ENCODE results near the gene SLC17A9.

Gene SLC17A9

DNA sequence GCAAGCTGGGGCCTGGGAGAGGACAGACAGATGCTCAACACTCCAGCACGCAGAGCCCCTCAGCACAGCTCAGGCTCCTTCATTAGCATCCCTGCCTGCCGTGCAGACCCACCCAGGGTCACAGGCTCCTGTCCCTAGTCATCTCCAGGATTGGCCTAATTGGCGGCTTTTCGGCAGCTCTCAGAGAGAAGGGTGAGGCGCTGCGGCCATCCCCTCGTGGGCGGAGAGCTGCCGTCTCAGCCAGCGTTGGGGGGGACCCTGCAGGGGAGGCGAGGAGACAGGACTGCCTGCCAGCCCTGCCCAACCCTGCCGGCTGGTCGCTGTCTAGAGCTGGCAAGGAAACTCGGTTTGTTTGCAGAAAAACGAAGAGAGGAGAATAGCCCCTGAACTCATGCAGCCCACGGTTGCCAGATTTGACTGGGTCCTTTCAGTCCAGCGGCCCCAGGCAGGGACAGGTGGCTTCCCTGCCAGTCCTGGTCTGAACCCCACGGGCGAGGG, 27.4 kb downstream of the SLC17A9 start:
- H3K27ac ChIP-seq, result no peak overlapping the region
- TF ChIP-seq, protein P1, sequence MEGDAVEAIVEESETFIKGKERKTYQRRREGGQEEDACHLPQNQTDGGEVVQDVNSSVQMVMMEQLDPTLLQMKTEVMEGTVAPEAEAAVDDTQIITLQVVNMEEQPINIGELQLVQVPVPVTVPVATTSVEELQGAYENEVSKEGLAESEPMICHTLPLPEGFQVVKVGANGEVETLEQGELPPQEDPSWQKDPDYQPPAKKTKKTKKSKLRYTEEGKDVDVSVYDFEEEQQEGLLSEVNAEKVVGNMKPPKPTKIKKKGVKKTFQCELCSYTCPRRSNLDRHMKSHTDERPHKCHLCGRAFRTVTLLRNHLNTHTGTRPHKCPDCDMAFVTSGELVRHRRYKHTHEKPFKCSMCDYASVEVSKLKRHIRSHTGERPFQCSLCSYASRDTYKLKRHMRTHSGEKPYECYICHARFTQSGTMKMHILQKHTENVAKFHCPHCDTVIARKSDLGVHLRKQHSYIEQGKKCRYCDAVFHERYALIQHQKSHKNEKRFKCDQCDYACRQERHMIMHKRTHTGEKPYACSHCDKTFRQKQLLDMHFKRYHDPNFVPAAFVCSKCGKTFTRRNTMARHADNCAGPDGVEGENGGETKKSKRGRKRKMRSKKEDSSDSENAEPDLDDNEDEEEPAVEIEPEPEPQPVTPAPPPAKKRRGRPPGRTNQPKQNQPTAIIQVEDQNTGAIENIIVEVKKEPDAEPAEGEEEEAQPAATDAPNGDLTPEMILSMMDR (IDR thresholded peaks at IDR 0.05), result no peak
- TF ChIP-seq ZFX (IDR thresholded peaks at IDR 0.05; ENCODE audit: borderline replicate concordance), result no peak

DNA sequence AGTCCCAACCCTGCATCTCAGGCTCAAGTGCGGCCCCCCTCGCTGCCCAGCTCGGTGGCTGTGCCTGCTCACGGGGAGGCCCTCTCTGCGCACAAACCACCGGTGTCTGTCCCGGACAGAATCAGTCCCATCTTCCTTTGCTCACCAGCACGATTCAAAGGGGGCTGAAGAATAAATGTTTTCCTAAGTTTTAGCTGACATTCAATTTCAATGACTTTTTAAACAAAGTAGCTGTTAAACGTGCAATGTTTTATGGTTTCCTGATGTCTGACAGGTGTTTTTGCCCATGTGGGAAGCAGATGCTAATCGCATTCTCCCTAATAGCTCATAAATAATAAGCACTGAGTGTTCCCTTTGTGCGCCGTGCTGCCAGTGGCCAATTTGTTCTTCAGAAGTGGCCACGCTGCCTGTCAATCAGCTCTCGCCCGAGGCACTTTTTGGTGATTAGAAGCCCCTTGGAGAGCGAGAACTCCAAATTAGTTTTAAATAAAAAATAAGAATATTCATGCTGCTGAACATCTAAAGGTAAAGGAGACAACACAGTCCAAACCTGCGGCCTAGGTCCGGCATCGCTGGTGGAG, 28.0 kb downstream of the SLC17A9 start:
- TF ChIP-seq, protein P1 (IDR thresholded peaks at IDR 0.05), result no peak
- no peak for TF ChIP-seq ZFX (IDR thresholded peaks at IDR 0.05; ENCODE audit: borderline replicate concordance)
- H3K27ac ChIP-seq, result no peak overlapping the region

DNA sequence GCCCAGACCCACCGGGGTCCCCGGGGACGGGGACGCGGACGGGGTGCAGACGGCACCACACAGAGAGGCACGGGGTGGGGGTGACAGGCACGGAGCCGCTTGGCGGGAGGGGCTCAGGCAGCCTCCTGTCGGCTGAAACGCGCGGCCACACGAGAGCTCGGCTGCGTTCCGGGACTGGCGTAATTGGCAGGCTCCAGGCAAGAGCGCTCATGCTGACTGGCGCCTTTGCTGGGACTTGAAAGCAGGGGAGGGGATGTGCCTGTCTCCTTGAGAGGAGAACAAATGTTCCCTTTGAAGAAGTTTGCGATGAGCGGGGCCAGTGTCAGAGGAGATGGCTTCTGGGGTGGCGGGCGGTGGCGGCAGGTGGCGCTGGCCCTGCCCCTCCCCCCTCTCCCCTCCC, 28.5 kb downstream of the SLC17A9 start:
- TF ChIP-seq ZFX (IDR thresholded peaks at IDR 0.05; ENCODE audit: borderline replicate concordance), result no peak
- TF ChIP-seq, protein P1 (IDR thresholded peaks at IDR 0.05), result 0 out of 2 replicates have a peak, but pooled peaks have one; percentile 8
- no peak overlapping the region for H3K27ac ChIP-seq

DNA sequence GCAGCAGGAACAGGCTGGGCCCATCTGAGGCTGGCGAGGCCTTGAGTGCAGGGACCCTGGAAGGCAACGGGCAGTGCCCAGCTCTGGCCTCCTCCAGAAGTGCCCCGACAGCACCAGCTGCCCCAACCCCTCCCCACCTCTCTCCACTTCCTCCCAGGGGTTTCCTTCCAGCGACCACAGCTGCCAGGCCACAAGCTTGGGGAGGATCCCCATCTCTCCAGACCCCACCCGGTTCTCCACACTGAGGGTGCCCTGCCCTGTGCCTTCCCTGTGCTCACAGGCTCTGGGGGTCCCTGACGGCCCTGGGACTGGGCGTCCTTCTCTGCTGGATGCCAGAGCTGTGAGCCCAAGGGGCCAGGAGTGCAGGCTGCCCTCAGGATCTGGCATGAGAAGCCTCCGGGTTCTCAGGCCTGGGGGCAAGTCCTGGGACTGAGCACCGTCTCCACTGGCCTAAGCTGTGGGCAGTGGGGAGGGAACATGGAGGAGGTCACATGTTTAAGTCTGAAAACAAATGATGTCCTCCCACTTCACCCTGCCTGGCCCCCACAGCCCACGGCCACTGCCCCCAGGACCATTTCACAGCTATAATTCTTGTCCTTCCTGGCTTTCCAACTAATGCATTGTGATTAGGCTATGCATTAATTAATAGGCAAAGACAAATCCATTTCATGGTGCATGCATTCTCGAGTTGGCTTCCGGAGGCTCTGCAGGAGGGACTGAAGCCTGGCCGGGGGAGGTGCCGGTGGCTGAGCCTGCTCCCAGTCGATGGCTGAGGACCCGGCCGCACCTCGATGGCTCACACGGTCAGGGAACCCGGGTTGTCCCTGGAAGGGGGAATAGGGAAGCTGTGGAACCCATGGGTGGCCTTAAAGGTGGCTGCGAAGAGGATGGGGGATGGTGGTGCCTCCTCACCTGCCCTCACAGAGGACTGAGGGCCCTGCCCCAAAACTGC, 29.9 kb downstream of the SLC17A9 start:
- H3K27ac ChIP-seq, result no peak overlapping the region
- TF ChIP-seq ZFX (IDR thresholded peaks at IDR 0.05; ENCODE audit: borderline replicate concordance), result no peak
- TF ChIP-seq, protein P1 (IDR thresholded peaks at IDR 0.05), result no peak

DNA sequence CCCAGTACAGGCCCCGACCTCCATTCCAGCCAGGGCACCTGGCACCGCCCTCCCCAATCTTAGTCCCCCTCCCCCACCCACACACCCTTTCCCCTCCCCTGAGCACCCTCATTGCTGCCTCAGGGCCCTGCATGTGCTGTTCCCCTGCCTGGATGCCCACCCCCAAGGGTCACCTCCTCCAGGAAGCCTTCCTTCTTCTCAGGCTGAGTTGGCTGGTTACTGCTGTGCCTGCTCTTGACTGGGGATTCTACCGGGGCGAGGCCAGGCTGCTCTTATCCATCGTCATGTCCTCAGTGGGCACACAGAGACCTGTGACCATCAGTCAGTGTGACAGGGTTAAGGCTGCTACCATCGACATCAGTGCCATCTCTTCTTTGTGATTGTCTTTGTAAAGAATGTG, 30.7 kb downstream of the SLC17A9 start:
- TF ChIP-seq, protein P1 (IDR thresholded peaks at IDR 0.05), result no peak
- no peak for TF ChIP-seq ZFX (IDR thresholded peaks at IDR 0.05; ENCODE audit: borderline replicate concordance)
- H3K27ac ChIP-seq, result no peak overlapping the region

DNA sequence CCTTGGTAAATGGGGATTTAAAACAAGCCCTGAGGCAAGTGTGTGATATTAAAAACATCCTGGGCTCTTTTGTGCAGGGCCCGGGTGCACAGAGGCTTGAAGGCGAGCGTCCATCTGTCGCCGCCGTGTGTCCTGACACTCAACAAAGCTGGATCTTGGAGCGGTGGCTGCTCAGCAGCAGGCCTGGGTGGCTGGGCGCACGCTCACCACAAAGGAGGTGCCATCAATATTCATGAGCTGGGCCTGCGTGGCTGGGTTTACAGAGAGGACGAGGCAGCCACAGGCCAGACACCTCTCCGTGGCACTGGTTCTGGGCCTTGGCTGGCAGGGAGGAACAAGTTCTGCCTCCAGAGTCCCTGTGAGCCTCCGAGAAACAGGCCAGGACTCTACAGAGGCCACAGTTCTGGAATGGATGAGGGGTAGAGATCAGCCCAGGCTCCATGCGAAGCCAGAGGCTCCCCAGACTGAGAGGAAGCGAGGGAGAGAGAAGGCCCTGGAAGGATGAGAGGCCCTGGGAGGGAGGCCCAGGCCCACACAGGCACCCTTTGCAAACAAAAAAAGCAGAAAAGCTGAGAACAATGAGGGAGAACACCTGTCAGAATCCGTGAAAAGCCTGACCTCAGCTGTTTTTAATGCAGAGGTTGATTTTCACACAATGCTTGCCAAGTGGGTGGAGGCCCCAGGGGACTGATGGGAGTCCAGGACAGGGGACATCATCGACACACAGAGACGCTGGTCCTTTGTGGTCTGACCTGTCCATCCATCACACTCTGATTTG, 32.3 kb downstream of the SLC17A9 start:
- no peak overlapping the region for H3K27ac ChIP-seq
- TF ChIP-seq, protein P1 (IDR thresholded peaks at IDR 0.05), result no peak
